HepG2 (cell line): Measurements from ENCODE around the gene FABP1. TPM values are rescaled to one million over a fixed set of nuclear protein-coding genes. Genes with fewer than 3 reads are reported as not detected.

Experiments used
- CSRNP1 ChIP-seq: sonication (generic); formaldehyde crosslinking; IDR thresholded peaks from 2 replicates; pipeline ENCODE4 v1.8.1; 2023; ENCODE audit warnings: mild to moderate bottlenecking, missing genetic modification reagents
- HNF1B ChIP-seq: sonication (generic); formaldehyde crosslinking; IDR thresholded peaks from 2 replicates; pipeline ENCODE4 v1.5.1; 2020; ENCODE audit warnings: mild to moderate bottlenecking, moderate library complexity, missing genetic modification reagents
- IRF1 ChIP-seq: sonication (generic); formaldehyde crosslinking; IDR thresholded peaks from 2 replicates; pipeline ENCODE4 v1.4.0; 2020; ENCODE audit warnings: low read depth, mild to moderate bottlenecking, missing genetic modification reagents
- KDM2A ChIP-seq: sonication (generic); formaldehyde crosslinking; IDR thresholded peaks from 2 replicates; pipeline ENCODE4 v1.4.0; 2020; ENCODE audit warnings: low read depth, missing genetic modification reagents, borderline replicate concordance
- MEIS1 ChIP-seq: sonication (generic); formaldehyde crosslinking; IDR thresholded peaks from 2 replicates; pipeline ENCODE4 v1.9.0; 2021; ENCODE audit warnings: mild to moderate bottlenecking, missing genetic modification reagents, moderate library complexity, borderline replicate concordance
- NFE2L2 ChIP-seq: fragments of 150-350 bp; IDR thresholded peaks from 2 replicates; pipeline ENCODE4 v1.6.1; 2014; ENCODE audit warnings: low read length
- PAX8 ChIP-seq: sonication (generic); formaldehyde crosslinking; IDR thresholded peaks from 2 replicates; pipeline ENCODE4 v1.8.0; 2022; ENCODE audit warnings: mild to moderate bottlenecking, missing genetic modification reagents, borderline replicate concordance
- SP5 ChIP-seq: IDR thresholded peaks from 2 replicates; pipeline ENCODE4 v1.6.1; 2016; ENCODE audit warnings: low read depth, borderline replicate concordance
- USF2 ChIP-seq, 2 experiments: sonication (generic) in 1 of 2; formaldehyde crosslinking in 1 of 2; IDR thresholded peaks; 2 replicates each; pipeline versions ENCODE4 v1.5.1 to v1.6.1; 2011 to 2020; ENCODE audit warnings: borderline replicate concordance in 1 of 2, low read depth in 1 of 2, low read length in 1 of 2, mild to moderate bottlenecking in 1 of 2, missing genetic modification reagents in 1 of 2, moderate library complexity in 1 of 2
- ZBTB10 ChIP-seq: sonication (generic); formaldehyde crosslinking; IDR thresholded peaks from 2 replicates; pipeline ENCODE4 v1.4.0; 2020; ENCODE audit warnings: missing genetic modification reagents, borderline replicate concordance
- ZBTB2 ChIP-seq: sonication (generic); formaldehyde crosslinking; IDR thresholded peaks from 2 replicates; pipeline ENCODE4 v1.8.0; 2022; ENCODE audit warnings: low read depth, missing genetic modification reagents
- ZEB1 ChIP-seq: IDR thresholded peaks from 2 replicates; pipeline ENCODE4 v1.6.1; 2012; ENCODE audit warnings: mild to moderate bottlenecking, low read depth, inconsistent platforms; ENCODE audit not compliant: insufficient replicate concordance
- ZNF101 ChIP-seq: sonication (generic); formaldehyde crosslinking; IDR thresholded peaks from 2 replicates; pipeline ENCODE4 v1.4.0; 2020; ENCODE audit warnings: mild to moderate bottlenecking, low read depth, missing genetic modification reagents, borderline replicate concordance
- ZNF136 ChIP-seq: sonication (generic); formaldehyde crosslinking; IDR thresholded peaks from 2 replicates; pipeline ENCODE4 v1.8.1; 2022; ENCODE audit warnings: low read depth, mild to moderate bottlenecking, moderate library complexity, missing genetic modification reagents
- ZNF552 ChIP-seq: sonication (generic); formaldehyde crosslinking; IDR thresholded peaks from 2 replicates; pipeline ENCODE4 v1.9.0; 2022; ENCODE audit warnings: missing genetic modification reagents, mild to moderate bottlenecking, borderline replicate concordance
- ZNF775 ChIP-seq: sonication (generic); formaldehyde crosslinking; IDR thresholded peaks from 2 replicates; pipeline ENCODE4 v1.4.0; 2020; ENCODE audit warnings: missing genetic modification reagents, mild to moderate bottlenecking, moderate library complexity, borderline replicate concordance
- polyA plus RNA-seq, 8 experiments: library from polyadenylated mRNA; depleted of rRNA in 3 of 8; stranded (reverse) in 7 of 8; unstranded in 1 of 8; fragments of >200 nt; fragmentation: Illumina TruSeq in 4 of 8; extraction: Trizol in 4 of 8; gene quantifications; 2 replicates each; pipeline versions ENCODE4 v1.2.1 to v1.2.3, GENCODE V29; 2011 to 2016; ENCODE audit warnings: low read depth in 4 of 8, missing spikeins in 1 of 8, mixed read lengths in 1 of 8; ENCODE audit not compliant: insufficient read depth in 1 of 8
- total RNA-seq, 5 experiments: library from RNA; depleted of rRNA; stranded (reverse); fragments of >200 nt; fragmentation: Illumina TruSeq; extraction: Trizol; gene quantifications; 2 replicates each; pipeline ENCODE4 v1.2.3, GENCODE V29; 2016; ENCODE audit warnings: low read depth in 1 of 5

The FABP1 gene
- total and polyA plus RNA-seq, 2 of the 13 experiments (the other 11 are each of a cell fraction or from before 2014, with no cell fraction given), result 644 to 1,608 TPM

GRCh38 chr2:88125924-88126771, 1.7 kb downstream of the FABP1 start (continued):
- TF ChIP-seq SP5 (CRISPR knock-in tag) (no peak), ZNF552 (CRISPR knock-in tag) (no peak), PAX8 (CRISPR knock-in tag) (no peak), ZNF101 (CRISPR knock-in tag) (no peak), HNF1B (peak; percentile 38; the same call in 1 of the 2 replicates), ZBTB2 (CRISPR knock-in tag) (no peak), IRF1 (CRISPR knock-in tag) (0 out of 2 replicates have a peak, but pooled peaks have one; percentile 23), ZBTB10 (no peak), CSRNP1 (no peak), NFE2L2 (no peak), MEIS1 (no peak), ZNF136 (no peak), ZEB1 (no peak), ZNF775 (no peak), USF2 (IDR thresholded peaks at IDR 0.05; ENCODE audit: low read depth, low read length) (no peak), USF2 (CRISPR knock-in tag; IDR thresholded peaks at IDR 0.05; ENCODE audit: borderline replicate concordance) (no peak), KDM2A (CRISPR knock-in tag) (no peak)
